ENCODE results near the gene ASB3.

The ASB3 gene

DNA sequence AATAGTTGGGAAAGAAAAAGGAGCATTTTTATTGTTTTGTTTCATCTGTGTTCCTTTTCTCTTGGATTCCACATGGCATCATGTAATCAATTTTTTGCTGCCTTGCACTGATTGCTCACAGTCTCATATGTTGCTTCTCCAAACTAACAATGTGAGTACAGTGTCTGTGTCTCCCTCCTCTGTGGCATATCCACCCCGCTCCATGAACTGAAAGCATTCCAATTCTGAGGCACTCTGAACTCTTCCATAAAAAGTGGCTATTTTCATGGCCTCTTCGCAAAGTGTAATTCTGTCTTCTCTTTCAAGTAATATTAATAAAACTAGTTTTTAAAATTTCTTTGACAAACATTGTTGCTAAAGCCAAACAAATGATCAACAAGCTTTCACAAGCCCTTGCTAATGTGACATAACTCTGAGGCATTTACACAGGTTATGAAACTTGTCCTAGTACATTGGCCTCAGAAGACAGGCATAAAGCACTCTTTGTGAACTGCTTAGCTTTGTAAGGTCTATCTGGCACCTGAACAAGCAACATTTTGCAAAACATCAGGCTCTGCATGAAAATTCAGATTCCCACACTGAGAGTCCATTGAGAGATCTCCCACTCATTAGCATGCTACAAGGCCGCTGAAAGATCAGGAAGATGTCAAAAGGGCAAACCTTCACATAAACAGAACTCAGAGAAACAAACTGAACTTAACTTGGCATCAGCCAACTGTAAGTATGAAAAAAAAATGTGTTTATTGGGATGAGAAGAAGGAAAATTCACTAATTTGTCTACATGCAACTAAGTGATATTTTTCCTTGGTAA lies 40.0 kb upstream of the ASB3 start:
- TF ChIP-seq POLR2AphosphoS5 (IDR thresholded peaks at IDR 0.05; ENCODE audit: low read depth, low read length), result no peak
- no peak for TF ChIP-seq TAF1 (IDR thresholded peaks at IDR 0.05; ENCODE audit: borderline replicate concordance, insufficient read depth, low read length)
- TF ChIP-seq, protein P1, sequence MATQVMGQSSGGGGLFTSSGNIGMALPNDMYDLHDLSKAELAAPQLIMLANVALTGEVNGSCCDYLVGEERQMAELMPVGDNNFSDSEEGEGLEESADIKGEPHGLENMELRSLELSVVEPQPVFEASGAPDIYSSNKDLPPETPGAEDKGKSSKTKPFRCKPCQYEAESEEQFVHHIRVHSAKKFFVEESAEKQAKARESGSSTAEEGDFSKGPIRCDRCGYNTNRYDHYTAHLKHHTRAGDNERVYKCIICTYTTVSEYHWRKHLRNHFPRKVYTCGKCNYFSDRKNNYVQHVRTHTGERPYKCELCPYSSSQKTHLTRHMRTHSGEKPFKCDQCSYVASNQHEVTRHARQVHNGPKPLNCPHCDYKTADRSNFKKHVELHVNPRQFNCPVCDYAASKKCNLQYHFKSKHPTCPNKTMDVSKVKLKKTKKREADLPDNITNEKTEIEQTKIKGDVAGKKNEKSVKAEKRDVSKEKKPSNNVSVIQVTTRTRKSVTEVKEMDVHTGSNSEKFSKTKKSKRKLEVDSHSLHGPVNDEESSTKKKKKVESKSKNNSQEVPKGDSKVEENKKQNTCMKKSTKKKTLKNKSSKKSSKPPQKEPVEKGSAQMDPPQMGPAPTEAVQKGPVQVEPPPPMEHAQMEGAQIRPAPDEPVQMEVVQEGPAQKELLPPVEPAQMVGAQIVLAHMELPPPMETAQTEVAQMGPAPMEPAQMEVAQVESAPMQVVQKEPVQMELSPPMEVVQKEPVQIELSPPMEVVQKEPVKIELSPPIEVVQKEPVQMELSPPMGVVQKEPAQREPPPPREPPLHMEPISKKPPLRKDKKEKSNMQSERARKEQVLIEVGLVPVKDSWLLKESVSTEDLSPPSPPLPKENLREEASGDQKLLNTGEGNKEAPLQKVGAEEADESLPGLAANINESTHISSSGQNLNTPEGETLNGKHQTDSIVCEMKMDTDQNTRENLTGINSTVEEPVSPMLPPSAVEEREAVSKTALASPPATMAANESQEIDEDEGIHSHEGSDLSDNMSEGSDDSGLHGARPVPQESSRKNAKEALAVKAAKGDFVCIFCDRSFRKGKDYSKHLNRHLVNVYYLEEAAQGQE (IDR thresholded peaks at IDR 0.05; ENCODE audit: insufficient read depth in 1 of 2, low read depth in 2 of 2, low read length in 2 of 2), result no peak
- TF ChIP-seq FOXP2 (optimal IDR thresholded peaks at IDR 0.05; ENCODE audit: borderline replicate concordance, extremely low read depth, extremely low read length, insufficient read depth), result no peak
- no peak for TF ChIP-seq SIN3A (IDR thresholded peaks at IDR 0.05; ENCODE audit: borderline replicate concordance, insufficient read depth, low read length)

DNA sequence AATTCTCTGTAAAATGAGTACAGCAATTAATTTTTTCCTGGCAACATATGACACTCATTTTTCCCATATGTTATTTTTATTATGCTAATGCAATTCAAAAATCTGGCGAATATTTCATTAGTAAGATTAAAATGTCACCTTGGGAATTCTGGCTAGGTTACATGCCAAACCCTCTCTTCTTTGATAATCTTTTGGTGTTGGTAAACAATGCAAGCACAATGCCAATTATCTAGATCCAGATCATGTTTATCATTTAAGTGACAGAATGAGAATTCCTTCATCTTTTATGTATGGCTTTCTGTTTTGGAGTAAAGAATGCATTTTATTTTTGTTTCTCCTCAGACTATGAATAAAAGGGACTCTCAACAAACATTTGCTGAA lies 39.3 kb upstream of the ASB3 start:
- TF ChIP-seq FOXP2 (optimal IDR thresholded peaks at IDR 0.05; ENCODE audit: borderline replicate concordance, extremely low read depth, extremely low read length, insufficient read depth) (no peak), TAF1 (IDR thresholded peaks at IDR 0.05; ENCODE audit: borderline replicate concordance, insufficient read depth, low read length) (no peak), SIN3A (IDR thresholded peaks at IDR 0.05; ENCODE audit: borderline replicate concordance, insufficient read depth, low read length) (no peak), POLR2AphosphoS5 (IDR thresholded peaks at IDR 0.05; ENCODE audit: low read depth, low read length) (no peak)
- TF ChIP-seq, protein P1 (IDR thresholded peaks at IDR 0.05; ENCODE audit: insufficient read depth in 1 of 2, low read depth in 2 of 2, low read length in 2 of 2), result no peak

DNA sequence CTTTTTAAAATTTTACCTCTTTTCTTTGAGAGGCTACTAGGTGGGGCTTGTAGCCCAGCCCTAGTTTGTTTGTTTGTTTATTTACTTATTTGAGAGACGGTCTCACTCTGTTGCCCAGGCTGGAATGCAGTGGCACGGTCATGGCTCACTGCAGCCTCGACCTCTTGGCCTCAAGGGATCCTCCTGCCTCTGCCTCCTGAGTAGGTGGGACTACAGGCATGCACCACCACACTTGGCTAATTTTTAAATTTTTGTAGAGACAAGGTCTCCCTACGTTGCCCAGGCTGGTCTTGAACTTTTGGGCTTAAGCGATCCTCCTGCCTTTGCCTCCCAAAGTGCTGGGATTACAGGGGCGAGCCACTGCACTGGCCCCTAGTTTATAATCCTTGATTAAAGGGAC lies 35.1 kb upstream of the ASB3 start:
- TF ChIP-seq SIN3A (IDR thresholded peaks at IDR 0.05; ENCODE audit: borderline replicate concordance, insufficient read depth, low read length) (no peak), FOXP2 (optimal IDR thresholded peaks at IDR 0.05; ENCODE audit: borderline replicate concordance, extremely low read depth, extremely low read length, insufficient read depth) (no peak), POLR2AphosphoS5 (IDR thresholded peaks at IDR 0.05; ENCODE audit: low read depth, low read length) (no peak), TAF1 (IDR thresholded peaks at IDR 0.05; ENCODE audit: borderline replicate concordance, insufficient read depth, low read length) (no peak)
- TF ChIP-seq, protein P1 (IDR thresholded peaks at IDR 0.05; ENCODE audit: insufficient read depth in 1 of 2, low read depth in 2 of 2, low read length in 2 of 2), result no peak

DNA sequence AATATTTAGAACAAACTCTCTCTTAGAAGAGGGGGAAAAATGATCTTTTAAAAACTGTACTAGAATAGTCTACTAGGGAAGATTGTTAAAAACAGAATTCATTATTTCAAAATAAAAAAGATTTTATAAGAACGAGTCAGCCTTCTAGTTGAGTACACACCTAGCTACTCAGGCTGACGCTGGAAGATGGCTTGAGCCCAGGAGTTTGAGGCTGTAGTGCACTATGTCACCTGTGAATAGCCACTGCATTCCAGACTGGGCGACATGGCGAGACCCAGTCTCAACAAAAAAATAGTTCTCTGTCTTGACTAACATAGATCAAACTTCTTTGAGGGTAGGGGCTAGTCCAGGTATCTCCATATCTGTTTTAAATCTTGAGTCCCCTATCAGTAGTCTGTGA lies 34.0 kb upstream of the ASB3 start:
- TF ChIP-seq SIN3A (IDR thresholded peaks at IDR 0.05; ENCODE audit: borderline replicate concordance, insufficient read depth, low read length) (no peak), TAF1 (IDR thresholded peaks at IDR 0.05; ENCODE audit: borderline replicate concordance, insufficient read depth, low read length) (no peak), POLR2AphosphoS5 (IDR thresholded peaks at IDR 0.05; ENCODE audit: low read depth, low read length) (no peak), FOXP2 (optimal IDR thresholded peaks at IDR 0.05; ENCODE audit: borderline replicate concordance, extremely low read depth, extremely low read length, insufficient read depth) (no peak)
- TF ChIP-seq, protein P1 (IDR thresholded peaks at IDR 0.05; ENCODE audit: insufficient read depth in 1 of 2, low read depth in 2 of 2, low read length in 2 of 2), result no peak

All from PFSK-1 (cell line).